IMR-90 (cell line): ENCODE measurements around the gene SAP30BP. TPM values are rescaled to one million over a fixed set of nuclear protein-coding genes. Genes with fewer than 3 reads are reported as not detected.

Experiments
- ATAC-seq: fragments of 200-7000 bp; cut with Tn5 transposase; 2 replicates; pipeline ENCODE4 v1.9.1; 2020; ENCODE audit warnings: low read depth, mild to moderate bottlenecking, moderate library complexity
- BruUV-seq: library from RNA; stranded (reverse); fragments of 400-500 nt; replicated peaks from 2 replicates; lab custom pipeline; 2021; lab: Mats Ljungman, UMichigan
- CTCF ChIA-PET: fragments of 300-600 bp; formaldehyde crosslinking; extraction: SDS; loops from one replicate; lab custom pipeline; 2021; ENCODE audit warnings: antibody characterized with exemption; lab: Yijun Ruan, JAX
- POLR2A ChIA-PET: fragments of 300-600 bp; sonication (Branson Sonifier 250); formaldehyde crosslinking; loops from one replicate; lab custom pipeline; 2022; ENCODE audit warnings: antibody characterized with exemption; ENCODE audit not compliant: unreplicated experiment; lab: Charles Lee
- DNase-seq: peaks from one replicate; pipeline ENCODE4 v3.0.0; 2013
- H2AFZ ChIP-seq: replicated peaks from 2 replicates; pipeline ENCODE3; 2013; ENCODE audit warnings: low read length, mild to moderate bottlenecking; ENCODE audit not compliant: poor library complexity
- H2AK5ac ChIP-seq: 2 replicates; pipeline ENCODE4 v1.6.1; 2013; ENCODE audit warnings: low read depth, low read length, inconsistent platforms
- H2AK9ac ChIP-seq: replicated peaks from 2 replicates; pipeline ENCODE3; 2013; ENCODE audit warnings: mild to moderate bottlenecking, low read depth, low read length, moderate library complexity; ENCODE audit not compliant: poor library complexity
- H2BK120ac ChIP-seq: 2 replicates; pipeline ENCODE4 v1.6.1; 2013; ENCODE audit warnings: low read depth, low read length, inconsistent platforms
- H2BK15ac ChIP-seq: 3 replicates; pipeline ENCODE4 v1.6.1; 2013; ENCODE audit warnings: low read depth, low read length, inconsistent platforms
- H2BK20ac ChIP-seq: 2 replicates; pipeline ENCODE4 v1.6.1; 2013; ENCODE audit warnings: low read depth, mild to moderate bottlenecking, inconsistent platforms, low read length, moderate library complexity
- H2BK5ac ChIP-seq: 2 replicates; pipeline ENCODE4 v1.6.1; 2013; ENCODE audit warnings: mild to moderate bottlenecking, low read depth, low read length, inconsistent platforms; ENCODE audit not compliant: poor library complexity, severe bottlenecking
- H3K14ac ChIP-seq: replicated peaks from 2 replicates; pipeline ENCODE4 v1.6.1; 2013; ENCODE audit warnings: low read depth, low read length, inconsistent platforms
- H3K18ac ChIP-seq: 2 replicates; pipeline ENCODE4 v1.6.1; 2013; ENCODE audit warnings: low read depth, low read length, control low read depth
- H3K23ac ChIP-seq: 2 replicates; pipeline ENCODE4 v1.6.1; 2013; ENCODE audit warnings: low read depth, low read length, inconsistent platforms
- H3K27ac ChIP-seq: 2 replicates; pipeline ENCODE4 v1.5.1; 2013; ENCODE audit warnings: mild to moderate bottlenecking, control low read depth, low read length; ENCODE audit not compliant: insufficient read depth
- H3K27me3 ChIP-seq: 2 replicates; pipeline ENCODE4 v1.6.1; 2013; ENCODE audit warnings: low read length; ENCODE audit not compliant: control insufficient read depth, insufficient read depth
- H3K36me3 ChIP-seq: 2 replicates; pipeline ENCODE4 v1.6.1; 2013; ENCODE audit warnings: low read length, mixed read lengths; ENCODE audit not compliant: control insufficient read depth, insufficient read depth
- H3K4ac ChIP-seq: 2 replicates; pipeline ENCODE4 v1.6.1; 2013; ENCODE audit warnings: low read depth, low read length, inconsistent platforms
- H3K4me1 ChIP-seq: 2 replicates; pipeline ENCODE4 v1.6.1; 2013; ENCODE audit warnings: low read length, mixed read lengths; ENCODE audit not compliant: control insufficient read depth, insufficient read depth
- H3K4me2 ChIP-seq: 2 replicates; pipeline ENCODE4 v1.6.1; 2013; ENCODE audit warnings: low read depth, mild to moderate bottlenecking, control low read depth, low read length, moderate library complexity
- H3K4me3 ChIP-seq: 2 replicates; pipeline ENCODE4 v1.5.1; 2013; ENCODE audit warnings: low read depth, mild to moderate bottlenecking, control low read depth, low read length, moderate library complexity; ENCODE audit not compliant: insufficient read depth
- H3K56ac ChIP-seq: 2 replicates; pipeline ENCODE4 v1.6.1; 2013; ENCODE audit warnings: low read length, inconsistent platforms; ENCODE audit not compliant: insufficient read depth; ENCODE audit errors: extremely low read depth
- H3K79me1 ChIP-seq, 2 experiments: 2 replicates each; pipeline ENCODE4 v1.6.1; 2013; ENCODE audit warnings: low read length in 2 of 2, inconsistent platforms in 1 of 2, low read depth in 1 of 2
- H3K9ac ChIP-seq: 2 replicates; pipeline ENCODE4 v1.6.1; 2013; ENCODE audit warnings: low read depth, low read length, control low read depth
- H3K9me1 ChIP-seq: 2 replicates; pipeline ENCODE4 v1.6.1; 2013; ENCODE audit warnings: low read length, inconsistent platforms; ENCODE audit not compliant: insufficient read depth
- H3K9me3 ChIP-seq: 2 replicates; pipeline ENCODE4 v1.6.1; 2013; ENCODE audit warnings: low read length; ENCODE audit not compliant: control insufficient read depth, insufficient read depth
- H4K20me1 ChIP-seq: 2 replicates; pipeline ENCODE4 v1.6.1; 2013; ENCODE audit warnings: low read length, inconsistent platforms; ENCODE audit not compliant: insufficient read depth
- H4K5ac ChIP-seq: 2 replicates; pipeline ENCODE4 v1.6.1; 2013; ENCODE audit warnings: mild to moderate bottlenecking, low read depth, low read length, control low read depth
- H4K8ac ChIP-seq, 2 experiments: 2 replicates each; pipeline ENCODE4 v1.6.1; 2013; ENCODE audit warnings: low read depth in 2 of 2, low read length in 2 of 2, control low read depth in 1 of 2, inconsistent platforms in 1 of 2
- H4K91ac ChIP-seq: 2 replicates; pipeline ENCODE4 v1.6.1; 2013; ENCODE audit warnings: low read depth, low read length, inconsistent platforms; ENCODE audit not compliant: insufficient read depth
- BHLHE40 ChIP-seq: fragments of 150-350 bp; IDR thresholded peaks from 2 replicates; pipeline ENCODE4 v1.6.1; 2016; ENCODE audit warnings: mild to moderate bottlenecking, low read depth, low read length
- CEBPB ChIP-seq: IDR thresholded peaks from 2 replicates; pipeline ENCODE4 v1.6.1; 2012; ENCODE audit warnings: low read depth, low read length, improper control_type of control experiment
- CHD1 ChIP-seq: IDR thresholded peaks from 2 replicates; pipeline ENCODE4 v1.6.1; 2012; ENCODE audit warnings: low read depth, low read length, improper control_type of control experiment
- FOS ChIP-seq: fragments of 150-350 bp; IDR thresholded peaks from 2 replicates; pipeline ENCODE4 v1.6.1; 2016; ENCODE audit warnings: low read depth, low read length
- MAZ ChIP-seq: IDR thresholded peaks from 2 replicates; pipeline ENCODE4 v1.6.1; 2012; ENCODE audit warnings: low read depth, mild to moderate bottlenecking, low read length, improper control_type of control experiment, moderate library complexity, borderline replicate concordance
- MXI1 ChIP-seq: IDR thresholded peaks from 2 replicates; pipeline ENCODE4 v1.6.1; 2012; ENCODE audit warnings: low read depth, mild to moderate bottlenecking, low read length, moderate library complexity, borderline replicate concordance
- NFE2L2 ChIP-seq: fragments of 150-350 bp; IDR thresholded peaks from 2 replicates; pipeline ENCODE4 v1.6.1; 2016; ENCODE audit warnings: low read depth, mild to moderate bottlenecking, low read length
- POLR2A ChIP-seq: IDR thresholded peaks from 2 replicates; pipeline ENCODE4 v1.6.1; 2012; ENCODE audit warnings: mild to moderate bottlenecking, low read depth, low read length
- RAD21 ChIP-seq: IDR thresholded peaks from 2 replicates; pipeline ENCODE4 v1.6.1; 2012; ENCODE audit warnings: low read length, improper control_type of control experiment
- RCOR1 ChIP-seq: IDR thresholded peaks from 2 replicates; pipeline ENCODE4 v1.6.1; 2012; ENCODE audit warnings: mild to moderate bottlenecking, low read length, improper control_type of control experiment; ENCODE audit not compliant: insufficient replicate concordance
- RFX5 ChIP-seq: IDR thresholded peaks from 2 replicates; pipeline ENCODE4 v1.8.0; 2012; ENCODE audit warnings: low read depth, mild to moderate bottlenecking, low read length, moderate library complexity
- SMC3 ChIP-seq: fragments of 150-350 bp; IDR thresholded peaks from 2 replicates; pipeline ENCODE4 v1.6.1; 2016; ENCODE audit warnings: low read depth, mild to moderate bottlenecking, antibody characterized with exemption, low read length, moderate library complexity
- WGBS, 2 experiments: methylation state at CpG; one replicate each; pipeline versions ENCODE4 v1.1.5 to v1.1.7; 2013; ENCODE audit warnings: missing lambda C conversion rate in 2 of 2; ENCODE audit not compliant: insufficient read length in 1 of 2; ENCODE audit errors: extremely low coverage in 2 of 2; 5-methylcytosine and 5-hydroxymethylcytosine counted together
- dilution Hi-C: fragments of 300-500 bp; cut with HindIII; formaldehyde crosslinking; loops from one replicate; pipeline ENCODE4 v1.14.3; 2018; ENCODE audit warnings: low sequenced_read_pairs; ENCODE audit not compliant: unreplicated experiment
- in situ Hi-C: fragments of 300-500 bp; cut with MboI; formaldehyde crosslinking; loops from 3 replicates; pipeline ENCODE4 v1.14.3; 2019; ENCODE audit warnings: low sequenced_read_pairs, inconsistent platforms, mixed read lengths
- intact Hi-C: fragments of 100-400 bp; cut with micrococcal nuclease; formaldehyde crosslinking; loops from 2 replicates; pipeline ENCODE4 v1.10.0; 2022
- polyA plus RNA-seq, 3 experiments: library from polyadenylated mRNA; depleted of rRNA; stranded (reverse); fragments of >200 nt; gene quantifications; 2 replicates each; pipeline ENCODE4 v1.2.3, GENCODE V29; 2012; ENCODE audit warnings: low replicate concordance in 1 of 3
- total RNA-seq: library from RNA; depleted of rRNA; stranded (reverse); fragments of >200 nt; gene quantifications from 2 replicates; pipeline ENCODE4 v1.2.3, GENCODE V29; 2012
- TF ChIP-seq, protein P1 (sequence below): conservative IDR thresholded peaks from 2 replicates; pipeline ENCODE4 v1.5.1; 2012; ENCODE audit warnings: mild to moderate bottlenecking, low read depth, low read length, improper control_type of control experiment
- TF ChIP-seq, protein P2 (sequence below): fragments of 150-350 bp; IDR thresholded peaks from 2 replicates; pipeline ENCODE4 v1.6.1; 2017; ENCODE audit warnings: mild to moderate bottlenecking, antibody characterized with exemption, low read length, low read depth
- TF ChIP-seq, protein P3 (sequence below): fragments of 150-350 bp; IDR thresholded peaks from 2 replicates; pipeline ENCODE4 v1.6.1; 2016; ENCODE audit warnings: low read depth, mild to moderate bottlenecking, low read length, moderate library complexity, borderline replicate concordance

SAP30BP gene
- total and polyA plus RNA-seq, 2 of the 4 experiments (the other 2 are of a cell fraction) = 70.4 to 139 TPM

DNA sequence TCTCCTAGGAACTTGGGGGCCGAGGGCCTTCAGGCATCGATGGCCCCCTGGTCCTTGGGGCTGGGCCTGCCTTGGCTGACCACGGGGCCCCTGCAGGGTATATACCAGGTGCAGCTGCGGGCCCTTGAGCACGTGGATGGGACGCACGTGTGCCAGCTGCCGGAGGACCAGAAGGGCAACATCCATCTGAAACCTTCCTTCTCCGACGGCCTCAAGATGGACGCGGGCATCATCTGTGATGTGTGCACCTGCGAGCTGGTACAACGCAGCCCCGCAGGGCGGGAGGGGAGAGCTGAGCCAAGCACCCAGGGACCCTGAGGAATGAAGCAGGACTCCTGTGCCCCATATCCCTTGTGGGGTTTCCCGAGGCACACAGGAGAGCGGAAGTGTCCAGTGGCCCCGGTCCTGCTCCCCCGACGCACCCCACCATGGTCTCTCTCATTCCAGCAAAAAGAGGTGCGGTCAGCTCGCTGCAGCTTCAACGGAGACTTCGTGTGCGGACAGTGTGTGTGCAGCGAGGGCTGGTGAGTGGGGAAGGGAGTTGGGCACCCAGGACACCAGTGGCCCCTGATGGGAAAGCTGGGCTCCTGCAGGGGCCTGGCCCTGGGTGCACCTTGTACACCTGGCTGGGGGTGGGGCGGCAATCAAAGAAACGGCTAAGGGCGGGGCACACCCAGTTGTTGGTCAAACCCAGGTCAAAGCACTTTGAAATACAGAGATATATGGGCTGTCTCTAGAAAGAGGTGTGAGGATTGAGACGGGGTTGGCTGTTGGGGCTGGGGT, 64.8 kb downstream of the SAP30BP start:
- no peak for DNase-seq
- Histone ChIP-seq H2BK15ac (no peak overlapping the region), H3K56ac (no peak overlapping the region), H2BK20ac (no peak overlapping the region), H2AK5ac (no peak overlapping the region), H3K9me1 (no peaks in the 10 kb centered on the region), H4K8ac (no peak overlapping the region), H4K5ac (no peak overlapping the region), H3K4me2 (no peak overlapping the region), H3K4me1 (no peaks in the 10 kb centered on the region), H3K36me3 (no peaks in the 10 kb centered on the region), H3K14ac (no peak overlapping the region), H3K79me1 (no peaks in the 10 kb centered on the region), H3K9ac (no peak overlapping the region), H3K18ac (no peak overlapping the region), H3K4me3 (no peak overlapping the region), H3K27me3 (peaks cover 18% of the 10 kb centered on the region), H3K4ac (no peak overlapping the region), H2BK5ac (no peak overlapping the region), H4K20me1 (no peaks in the 10 kb centered on the region), H3K27ac (no peak overlapping the region), H2AK9ac (no peak overlapping the region), H4K91ac (no peak overlapping the region), H2AFZ (no peak overlapping the region), H3K9me3 (no peaks in the 10 kb centered on the region), H3K23ac (no peak overlapping the region), H2BK120ac (no peak overlapping the region)
- in situ Hi-C loops = no loop called here
- WGBS, 2 experiments = 86% methylated on average over 14 of the region's 31 CpGs; no CpG with 5 or more reads in 1 of the 2 experiments
- ATAC-seq = no peak
- ChIA-PET CTCF (interaction anchor here (0.9 kb wide), 1 partner anchor 99 kb away, joined by 3 read pairs; the partner anchor contains the start of gene SMIM5), POLR2A (no interaction called here)
- intact Hi-C loops = no loop called here
- dilution Hi-C loops = no loop called here
- BruUV-seq = no TSS peak
- TF ChIP-seq RAD21 (no peak), CEBPB (no peak), RFX5 (no peak), BHLHE40 (no peak), NFE2L2 (no peak), MAZ (no peak), FOS (no peak), RCOR1 (no peak), SMC3 (no peak), MXI1 (no peak), POLR2A (no peak), CHD1 (no peak)
- TF ChIP-seq, protein P1, sequence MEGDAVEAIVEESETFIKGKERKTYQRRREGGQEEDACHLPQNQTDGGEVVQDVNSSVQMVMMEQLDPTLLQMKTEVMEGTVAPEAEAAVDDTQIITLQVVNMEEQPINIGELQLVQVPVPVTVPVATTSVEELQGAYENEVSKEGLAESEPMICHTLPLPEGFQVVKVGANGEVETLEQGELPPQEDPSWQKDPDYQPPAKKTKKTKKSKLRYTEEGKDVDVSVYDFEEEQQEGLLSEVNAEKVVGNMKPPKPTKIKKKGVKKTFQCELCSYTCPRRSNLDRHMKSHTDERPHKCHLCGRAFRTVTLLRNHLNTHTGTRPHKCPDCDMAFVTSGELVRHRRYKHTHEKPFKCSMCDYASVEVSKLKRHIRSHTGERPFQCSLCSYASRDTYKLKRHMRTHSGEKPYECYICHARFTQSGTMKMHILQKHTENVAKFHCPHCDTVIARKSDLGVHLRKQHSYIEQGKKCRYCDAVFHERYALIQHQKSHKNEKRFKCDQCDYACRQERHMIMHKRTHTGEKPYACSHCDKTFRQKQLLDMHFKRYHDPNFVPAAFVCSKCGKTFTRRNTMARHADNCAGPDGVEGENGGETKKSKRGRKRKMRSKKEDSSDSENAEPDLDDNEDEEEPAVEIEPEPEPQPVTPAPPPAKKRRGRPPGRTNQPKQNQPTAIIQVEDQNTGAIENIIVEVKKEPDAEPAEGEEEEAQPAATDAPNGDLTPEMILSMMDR = no peak
- TF ChIP-seq, protein P2, sequence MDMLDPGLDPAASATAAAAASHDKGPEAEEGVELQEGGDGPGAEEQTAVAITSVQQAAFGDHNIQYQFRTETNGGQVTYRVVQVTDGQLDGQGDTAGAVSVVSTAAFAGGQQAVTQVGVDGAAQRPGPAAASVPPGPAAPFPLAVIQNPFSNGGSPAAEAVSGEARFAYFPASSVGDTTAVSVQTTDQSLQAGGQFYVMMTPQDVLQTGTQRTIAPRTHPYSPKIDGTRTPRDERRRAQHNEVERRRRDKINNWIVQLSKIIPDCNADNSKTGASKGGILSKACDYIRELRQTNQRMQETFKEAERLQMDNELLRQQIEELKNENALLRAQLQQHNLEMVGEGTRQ = no peak
- TF ChIP-seq, protein P3, sequence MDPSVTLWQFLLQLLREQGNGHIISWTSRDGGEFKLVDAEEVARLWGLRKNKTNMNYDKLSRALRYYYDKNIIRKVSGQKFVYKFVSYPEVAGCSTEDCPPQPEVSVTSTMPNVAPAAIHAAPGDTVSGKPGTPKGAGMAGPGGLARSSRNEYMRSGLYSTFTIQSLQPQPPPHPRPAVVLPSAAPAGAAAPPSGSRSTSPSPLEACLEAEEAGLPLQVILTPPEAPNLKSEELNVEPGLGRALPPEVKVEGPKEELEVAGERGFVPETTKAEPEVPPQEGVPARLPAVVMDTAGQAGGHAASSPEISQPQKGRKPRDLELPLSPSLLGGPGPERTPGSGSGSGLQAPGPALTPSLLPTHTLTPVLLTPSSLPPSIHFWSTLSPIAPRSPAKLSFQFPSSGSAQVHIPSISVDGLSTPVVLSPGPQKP = no peak
